HepG2 (cell line): ENCODE measurements around the gene HENMT1. TPM values are rescaled to one million over a fixed set of nuclear protein-coding genes. Genes with fewer than 3 reads are reported as not detected.

ENCODE experiments used
- ATAC-seq: fragments of 200-7000 bp; cut with Tn5 transposase; 3 replicates; pipeline ENCODE4 v1.9.1; 2020; ENCODE audit warnings: mild to moderate bottlenecking, moderate library complexity
- BruUV-seq: library from RNA; stranded (reverse); fragments of 400-500 nt; replicated peaks from 2 replicates; lab custom pipeline; 2021; lab: Mats Ljungman, UMichigan
- CTCF ChIA-PET: fragments of 300-600 bp; formaldehyde crosslinking; extraction: SDS; loops from one replicate; lab custom pipeline; 2021; ENCODE audit warnings: low total read pairs, inconsistent platforms, low intra/inter-chr PET ratio; lab: Yijun Ruan, JAX
- POLR2A ChIA-PET: fragments of 350-600 bp; sonication (Branson Sonifier 250); formaldehyde crosslinking; loops from one replicate; lab custom pipeline; 2020; ENCODE audit warnings: antibody characterized with exemption, inconsistent platforms; lab: Yijun Ruan, JAX
- DNase-seq: peaks from one replicate; pipeline ENCODE4 v3.0.0-alpha.2; 2015; ENCODE audit warnings: low spot score
- FAIRE-seq: peaks from 3 replicates; lab custom pipeline; 2011; peaks lifted over from hg19 to GRCh38; lab: Jason Lieb, UNC
- H2AFZ ChIP-seq: one replicate; pipeline ENCODE4 v1.6.1; 2011; ENCODE audit warnings: low read length, inconsistent platforms
- H3K27ac ChIP-seq: fragments of 300-600 bp; 3 replicates; pipeline ENCODE4 v1.8.0; 2011; ENCODE audit warnings: mixed run types, mild to moderate bottlenecking, mixed read lengths, low read length, inconsistent platforms; ENCODE audit not compliant: insufficient read depth; ENCODE audit errors: extremely low read length
- H3K27me3 ChIP-seq, 2 experiments: fragments of 200-600 bp in 1 of 2; 2 replicates in 1 of 2; 3 replicates in 1 of 2; pipeline versions ENCODE4 v1.6.0 to v1.8.0; 2011; ENCODE audit warnings: low read length in 2 of 2, mild to moderate bottlenecking in 2 of 2, moderate library complexity in 2 of 2, inconsistent platforms in 1 of 2; ENCODE audit not compliant: insufficient read depth in 2 of 2, control insufficient read depth in 1 of 2
- H3K36me3 ChIP-seq, 2 experiments: fragments of 200-600 bp in 1 of 2; replicated peaks in 1 of 2; 2 replicates in 1 of 2; 3 replicates in 1 of 2; pipeline versions ENCODE4 v1.5.1 to v1.8.0; 2011; ENCODE audit warnings: low read length in 2 of 2, inconsistent platforms in 1 of 2; ENCODE audit not compliant: insufficient read depth in 2 of 2, control insufficient read depth in 1 of 2
- H3K4me1 ChIP-seq: 2 replicates; pipeline ENCODE4 v1.5.1; 2012; ENCODE audit warnings: low read length, inconsistent platforms; ENCODE audit not compliant: insufficient read depth
- H3K4me2 ChIP-seq: 2 replicates; pipeline ENCODE4 v1.6.0; 2011; ENCODE audit warnings: low read depth, low read length, inconsistent platforms
- H3K4me3 ChIP-seq, 3 experiments: fragments of 200-600 bp in 1 of 3; sonication (generic), shearing (Covaris generic) in 1 of 3; replicated peaks in 1 of 3; 2 replicates each; pipeline ENCODE4 v1.5.1; 2011 to 2016; ENCODE audit warnings: low read length in 3 of 3, inconsistent platforms in 2 of 3, low read depth in 2 of 3, mild to moderate bottlenecking in 2 of 3, control low read depth in 1 of 3, mixed read lengths in 1 of 3; ENCODE audit not compliant: insufficient read depth in 1 of 3
- H3K79me2 ChIP-seq: one replicate; pipeline ENCODE4 v1.6.1; 2011; ENCODE audit warnings: low read length, inconsistent platforms; ENCODE audit not compliant: insufficient read depth
- H3K9ac ChIP-seq: 2 replicates; pipeline ENCODE4 v1.6.0; 2011; ENCODE audit warnings: mild to moderate bottlenecking, low read depth, low read length, inconsistent platforms; ENCODE audit not compliant: insufficient read depth
- H3K9me3 ChIP-seq: 2 replicates; pipeline ENCODE4 v1.5.1; 2012; ENCODE audit warnings: mild to moderate bottlenecking, low read length
- H4K20me1 ChIP-seq: 2 replicates; pipeline ENCODE4 v1.6.0; 2011; ENCODE audit warnings: inconsistent platforms, mild to moderate bottlenecking, low read length, moderate library complexity; ENCODE audit not compliant: insufficient read depth
- KDM4B ChIP-seq: sonication (generic); formaldehyde crosslinking; IDR thresholded peaks from 2 replicates; pipeline ENCODE4 v1.4.0; 2020; ENCODE audit warnings: missing genetic modification reagents
- KLF11 ChIP-seq: IDR thresholded peaks from 2 replicates; pipeline ENCODE4 v1.6.1; 2016; ENCODE audit warnings: missing compliant biosample characterization
- MTF2 ChIP-seq: sonication (generic); formaldehyde crosslinking; IDR thresholded peaks from 2 replicates; pipeline ENCODE4 v1.5.0; 2020; ENCODE audit warnings: missing genetic modification reagents, borderline replicate concordance
- NFE2L1 ChIP-seq: sonication (generic); formaldehyde crosslinking; IDR thresholded peaks from 2 replicates; pipeline ENCODE4 v1.4.0; 2020; ENCODE audit warnings: missing genetic modification reagents, mild to moderate bottlenecking, borderline replicate concordance
- REL ChIP-seq: sonication (generic); formaldehyde crosslinking; conservative IDR thresholded peaks from 2 replicates; pipeline ENCODE4 v1.8.0; 2022; ENCODE audit warnings: mild to moderate bottlenecking, missing genetic modification reagents, moderate library complexity
- STAG1 ChIP-seq: sonication (generic); formaldehyde crosslinking; IDR thresholded peaks from 2 replicates; pipeline ENCODE4 v1.4.0; 2020; ENCODE audit warnings: missing genetic modification reagents
- ZFYVE20 ChIP-seq: sonication (generic); formaldehyde crosslinking; IDR thresholded peaks from 2 replicates; pipeline ENCODE4 v1.8.0; 2023; ENCODE audit warnings: low read depth, mild to moderate bottlenecking, moderate library complexity, missing genetic modification reagents, borderline replicate concordance
- ZNF274 ChIP-seq: sonication (generic); formaldehyde crosslinking; IDR thresholded peaks from 2 replicates; pipeline ENCODE4 v1.5.1; 2020; ENCODE audit warnings: mild to moderate bottlenecking, missing genetic modification reagents
- ZNF547 ChIP-seq: sonication (generic); formaldehyde crosslinking; IDR thresholded peaks from 2 replicates; pipeline ENCODE4 v1.5.1; 2020; ENCODE audit warnings: mild to moderate bottlenecking, missing genetic modification reagents
- ZNF597 ChIP-seq: sonication (generic); formaldehyde crosslinking; IDR thresholded peaks from 2 replicates; pipeline ENCODE4 v1.5.0; 2020; ENCODE audit warnings: missing genetic modification reagents
- WGBS: methylation state at CpG from one replicate; pipeline ENCODE4 v1.1.6; 2017; ENCODE audit warnings: low lambda C conversion rate; 5-methylcytosine and 5-hydroxymethylcytosine counted together
- in situ Hi-C: cut with HindIII; loops from 2 replicates; pipeline ENCODE4 v1.10.0; 2017; ENCODE audit warnings: low pct_unique_long_range_greater_than_20kb; ENCODE audit not compliant: extremely low pct_ligation_motif_present
- intact Hi-C: fragments of 100-400 bp; cut with micrococcal nuclease; formaldehyde crosslinking; loops from one replicate; pipeline ENCODE4 v1.10.0; 2022; ENCODE audit not compliant: unreplicated experiment
- polyA plus RNA-seq, 8 experiments: library from polyadenylated mRNA; depleted of rRNA in 3 of 8; stranded (reverse) in 7 of 8; unstranded in 1 of 8; fragments of >200 nt; fragmentation: Illumina TruSeq in 4 of 8; extraction: Trizol in 4 of 8; gene quantifications; 2 replicates each; pipeline versions ENCODE4 v1.2.1 to v1.2.3, GENCODE V29; 2011 to 2016; ENCODE audit warnings: low read depth in 4 of 8, missing spikeins in 1 of 8, mixed read lengths in 1 of 8; ENCODE audit not compliant: insufficient read depth in 1 of 8
- total RNA-seq, 5 experiments: library from RNA; depleted of rRNA; stranded (reverse); fragments of >200 nt; fragmentation: Illumina TruSeq; extraction: Trizol; gene quantifications; 2 replicates each; pipeline ENCODE4 v1.2.3, GENCODE V29; 2016; ENCODE audit warnings: low read depth in 1 of 5

Gene HENMT1
- total and polyA plus RNA-seq, 2 of the 13 experiments (the other 11 are each of a cell fraction or from before 2014, with no cell fraction given): not detected

- Histone ChIP-seq H3K9me3 (no peaks in the 10 kb centered on the region), H3K27me3 (peaks cover 0 to 4% of the 10 kb centered on the region in 2 experiments; a peak in 2 of 5 replicates), H3K79me2 (no peaks in the 10 kb centered on the region), H3K4me2 (peak overlapping the region; percentile 68; the same call in 1 of the 2 replicates), H3K9ac (no peak overlapping the region), H2AFZ (peak overlapping the region; percentile 62), H3K36me3 (no peaks in the 10 kb centered on the region), H3K27ac (no peak overlapping the region), H3K4me3 (no peak overlapping the region), H3K4me1 (peaks cover 34% of the 10 kb centered on the region), H4K20me1 (no peaks in the 10 kb centered on the region)
- FAIRE-seq (no peak), ATAC-seq (no peak), DNase-seq (no peak)
- POLR2A ChIA-PET: interaction anchor here (1.8 kb wide), 1 partner anchor 46 kb away, joined by 28 read pairs; the partner anchor contains the start of gene PRPF38B
- in situ Hi-C loops (no loop called here), intact Hi-C loops (loop anchor here (2.0 kb wide), 1 partner anchor 47 kb away; the partner anchor contains the start of gene PRPF38B)
- WGBS: 93% methylated on average over 4 of the region's 4 CpGs
- TF ChIP-seq NFE2L1 (CRISPR knock-in tag) (no peak), ZFYVE20 (no peak), REL (CRISPR knock-in tag) (no peak), ZNF274 (CRISPR knock-in tag) (no peak), ZNF547 (no peak)
- BruUV-seq: no TSS peak
- CTCF ChIA-PET: no interaction called here
These were observed 14.6 kb downstream of the HENMT1 start for GRCh38 chr1:108646265-108646647.

GRCh38 chr1:108645564-108646184 is 15.2 kb downstream of the HENMT1 start:
- ChIA-PET POLR2A (no interaction called here), CTCF (no interaction called here)
- Histone ChIP-seq H3K27me3 (peaks cover 0 to 4% of the 10 kb centered on the region in 2 experiments; a peak in 2 of 5 replicates), H3K36me3 (no peaks in the 10 kb centered on the region), H2AFZ (peak overlapping the region; percentile 62), H3K4me1 (peaks cover 34% of the 10 kb centered on the region), H3K4me2 (peak overlapping the region; percentile 68), H3K4me3 (no peak overlapping the region), H3K79me2 (no peaks in the 10 kb centered on the region), H3K9ac (no peak overlapping the region), H4K20me1 (no peaks in the 10 kb centered on the region), H3K27ac (no peak overlapping the region), H3K9me3 (no peaks in the 10 kb centered on the region)
- 65% methylated on average over 9 of the region's 9 CpGs for WGBS
- DNase-seq (no peak), FAIRE-seq (no peak), ATAC-seq (no peak)
- BruUV-seq: no TSS peak
- intact Hi-C loops (loop anchor here (2.0 kb wide), 1 partner anchor 47 kb away; the partner anchor contains the start of gene PRPF38B), in situ Hi-C loops (no loop called here)
- TF ChIP-seq KDM4B (no peak), ZNF597 (CRISPR knock-in tag) (no peak), STAG1 (0 out of 2 replicates have a peak, but pooled peaks have one; percentile 12), KLF11 (CRISPR knock-in tag) (no peak), MTF2 (CRISPR knock-in tag) (no peak)
